UCSD-AML1 (cell line): ENCODE results near the gene KRT6A.
"Not testable (repeated sequence)": the region's sequence is repeated elsewhere in the genome, so short reads cannot be mapped to it uniquely, and the experiment has no call there.

Source experiments
- DNase-seq: peaks from one replicate; lab custom pipeline; 2025; ENCODE audit not compliant: unreplicated experiment; lab: John Stamatoyannopoulos, UW

KRT6A gene

DNA sequence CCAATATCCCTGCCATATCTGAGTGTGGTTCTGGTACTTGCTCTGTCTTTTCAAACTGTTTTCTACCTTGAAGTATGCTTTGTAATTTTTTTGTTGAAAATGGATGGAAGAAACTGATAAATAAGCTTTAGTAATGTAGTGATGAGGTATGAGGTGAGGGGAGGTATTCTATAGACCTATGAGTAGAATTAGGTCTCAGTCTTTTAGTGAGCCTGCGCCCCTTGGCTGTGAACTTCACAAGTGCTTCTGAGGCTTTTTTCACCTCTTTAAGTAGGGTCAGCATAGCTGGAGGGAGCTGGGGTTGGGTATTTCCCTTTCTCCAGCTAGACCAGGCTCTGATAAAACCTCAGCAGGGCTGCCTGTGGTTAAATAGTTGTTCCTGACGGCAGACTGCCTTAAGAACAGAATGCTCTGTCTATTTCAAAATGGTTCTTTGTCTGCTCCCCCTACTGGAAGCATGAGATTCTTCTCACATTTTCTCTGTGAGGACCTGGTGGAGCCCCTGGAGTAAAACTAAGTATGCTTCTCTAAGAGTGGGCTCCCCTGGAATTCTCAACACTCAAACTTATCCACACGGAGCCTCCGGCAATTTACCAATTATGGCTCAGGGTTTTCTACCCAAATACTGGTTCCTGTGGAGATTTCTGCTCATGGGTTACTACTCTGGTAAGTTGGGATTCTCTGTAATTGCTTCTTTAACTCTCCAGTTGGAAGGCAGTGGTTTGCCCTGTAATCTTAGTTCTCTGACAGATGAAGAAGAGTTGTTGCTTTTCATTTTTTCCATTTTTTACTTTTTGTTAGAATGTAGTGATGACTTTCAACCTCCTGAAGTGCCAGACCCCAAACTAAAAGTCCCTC is 14.0 kb upstream of the KRT6A start:
- peak; percentile 33 for DNase-seq

DNA sequence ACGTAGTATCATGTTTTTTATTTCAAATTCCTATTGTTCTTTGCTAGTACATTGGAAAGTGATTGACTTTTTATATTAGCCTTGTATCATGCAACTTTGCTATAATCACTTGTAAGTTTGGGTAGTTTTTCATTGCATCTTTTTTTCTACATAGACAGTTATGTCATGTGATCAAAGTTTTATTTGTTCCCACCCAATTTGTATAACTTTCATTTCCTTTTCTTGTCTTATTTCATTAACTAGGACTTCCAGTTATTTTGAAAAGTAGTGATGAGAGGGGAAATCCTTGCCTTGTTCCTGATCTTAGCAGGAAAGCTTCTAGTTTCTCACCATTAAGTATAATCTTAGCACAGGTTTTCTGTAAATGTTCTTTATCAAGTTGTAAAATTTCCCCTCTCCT is 9.8 kb upstream of the KRT6A start:
- DNase-seq: no peak

DNA sequence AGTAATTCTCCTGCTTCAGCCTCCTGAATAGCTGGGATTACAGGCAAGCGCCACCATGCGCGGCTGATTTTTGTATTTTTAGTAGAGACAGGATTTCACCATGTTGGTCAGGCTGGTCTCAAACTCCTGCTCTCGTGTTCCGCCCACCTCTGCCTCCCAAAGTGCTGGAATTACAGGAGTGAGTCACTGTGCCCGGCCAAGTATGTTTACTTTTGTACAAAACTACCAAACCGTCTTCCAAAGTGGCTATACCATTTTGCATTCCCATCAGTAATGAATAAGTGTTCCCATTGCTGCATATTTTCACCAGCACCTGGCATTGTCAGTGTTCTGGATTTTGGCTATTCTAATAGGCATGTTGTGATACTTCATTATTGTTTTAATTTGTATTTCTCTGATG is 8.4 kb upstream of the KRT6A start:
- DNase-seq: no peak

DNA sequence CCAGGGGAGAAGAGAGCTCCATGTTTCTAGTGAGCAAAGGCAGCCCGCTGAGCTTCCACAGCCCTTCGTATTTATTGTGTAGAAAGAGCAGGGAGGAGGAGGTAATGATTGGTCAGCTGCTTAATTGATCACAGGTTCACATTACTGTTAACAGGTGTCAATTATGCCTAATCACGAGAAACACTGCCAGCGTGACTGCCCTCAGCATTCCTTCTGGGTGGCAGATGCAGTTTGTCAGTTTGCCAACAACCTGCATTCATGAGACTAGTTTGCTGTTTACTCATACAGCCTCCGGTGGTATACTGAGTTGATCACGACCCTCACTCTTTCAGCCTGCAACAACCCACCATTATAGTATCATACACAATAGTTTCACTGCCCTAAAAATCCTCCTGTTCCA is 7.5 kb upstream of the KRT6A start:
- DNase-seq: not testable (repeated sequence)

DNA sequence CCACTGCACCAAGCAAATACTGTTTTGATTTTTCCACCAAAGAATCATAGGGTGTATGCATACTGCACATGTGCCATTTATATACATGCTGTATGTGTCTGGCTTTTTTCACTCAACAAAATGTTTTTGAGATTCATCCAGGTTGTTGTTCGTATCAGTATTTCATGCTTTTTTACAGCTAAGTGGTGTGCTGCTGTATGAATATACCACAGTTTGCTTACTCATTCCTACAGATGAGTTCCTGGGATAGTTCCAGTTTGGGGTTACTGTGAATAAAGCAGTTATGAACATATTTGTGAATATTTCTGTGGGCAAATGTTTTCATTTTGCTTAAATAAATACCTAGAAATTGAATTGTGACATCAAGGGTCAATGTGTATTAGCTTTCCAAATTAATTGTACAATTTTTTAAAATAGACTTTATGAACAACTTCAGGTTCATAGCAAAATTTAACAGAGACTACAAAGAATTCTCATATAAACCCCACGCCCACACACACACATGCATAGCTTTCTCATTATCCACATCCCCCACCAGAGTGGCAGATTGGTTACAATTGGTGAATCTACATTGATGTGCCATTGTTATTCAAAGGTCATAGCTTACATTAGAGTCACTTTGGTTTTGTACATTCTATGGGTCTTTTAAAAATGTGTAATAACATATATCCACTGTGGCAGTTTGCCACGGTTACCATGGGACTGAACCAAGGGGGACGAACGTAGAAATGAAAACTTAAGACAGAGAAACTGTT is 6.9 kb upstream of the KRT6A start:
- no peak for DNase-seq

DNA sequence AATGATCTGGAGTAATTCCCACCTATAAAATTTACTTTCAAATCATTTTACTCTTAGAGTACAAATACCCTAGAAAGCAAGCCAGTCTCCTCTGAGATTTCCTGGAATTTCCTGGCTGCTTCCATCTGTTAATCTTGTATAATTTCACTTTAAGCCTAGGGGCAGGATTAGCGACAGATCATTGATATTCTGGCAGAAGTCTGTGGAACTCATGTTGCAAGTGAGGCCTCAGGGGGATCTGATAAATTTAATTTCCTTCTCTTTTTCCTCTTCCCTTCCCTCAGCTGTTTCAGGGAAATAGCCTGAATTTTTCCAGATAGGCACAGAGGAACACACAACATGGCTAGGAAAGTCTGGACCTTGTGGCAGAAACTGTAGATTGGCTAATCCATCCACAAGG is 5.9 kb upstream of the KRT6A start:
- no peak for DNase-seq

DNA sequence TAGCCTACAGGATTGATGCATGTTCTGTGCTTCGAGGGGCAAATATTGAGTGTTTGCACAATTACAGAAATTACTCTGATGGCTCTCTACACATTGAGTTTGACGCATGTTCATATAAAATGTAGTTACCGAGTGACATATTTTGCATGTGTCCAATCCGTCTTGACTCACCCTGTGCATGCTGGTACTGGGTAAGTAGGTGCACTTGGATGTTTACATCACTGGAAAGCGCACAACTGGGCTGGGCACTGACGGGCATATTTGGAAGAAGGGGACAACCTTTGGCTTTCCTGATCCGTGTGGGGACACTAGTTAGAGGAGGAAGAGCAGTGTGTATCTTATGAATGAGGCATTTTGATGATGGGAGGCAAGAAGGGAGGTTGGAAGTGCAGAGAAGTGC is 4.9 kb upstream of the KRT6A start:
- no peak for DNase-seq

DNA sequence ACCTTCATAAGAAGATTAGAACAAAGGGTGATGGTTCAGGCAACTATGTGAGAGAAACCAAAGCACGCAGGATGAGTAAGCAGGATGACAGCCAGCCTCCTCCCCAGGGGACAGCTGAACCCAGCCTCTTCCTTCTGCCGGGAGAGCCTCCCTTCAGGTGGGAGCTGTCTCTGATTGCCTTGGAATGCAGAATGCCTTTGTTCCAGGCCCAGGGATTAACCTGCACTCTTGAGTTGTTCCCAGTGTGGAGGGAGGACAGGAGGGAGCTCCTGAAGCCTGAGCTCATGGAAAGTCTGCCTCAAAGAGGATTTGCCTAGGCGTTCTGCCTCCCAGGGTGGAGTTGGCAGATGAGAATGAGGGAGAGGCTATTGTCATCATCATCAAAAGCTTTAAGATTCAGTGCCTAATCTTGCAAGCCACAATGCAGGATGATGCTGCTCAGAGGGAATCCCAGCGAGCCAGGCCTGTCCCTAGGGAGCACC is 3.6 kb upstream of the KRT6A start:
- DNase-seq: no peak

DNA sequence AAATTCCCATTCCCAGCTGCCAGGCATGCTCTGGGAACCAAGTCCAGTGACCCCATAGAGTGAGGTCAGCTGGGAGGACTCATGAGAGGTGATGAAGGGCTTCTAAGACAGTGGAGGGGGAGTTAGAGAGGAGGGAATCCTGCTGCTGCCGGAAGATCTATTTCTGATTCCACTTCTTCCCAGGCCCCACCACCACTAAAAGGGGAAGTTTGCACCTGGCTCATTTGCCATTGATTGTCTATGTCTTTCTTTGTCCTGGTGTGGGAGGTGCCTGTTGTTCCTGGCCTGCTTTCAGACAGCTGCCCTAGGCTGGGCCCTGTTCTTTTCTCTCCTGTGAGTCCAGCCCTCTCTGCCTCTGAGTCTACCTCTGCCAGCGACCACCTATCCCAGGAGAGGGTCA is 3.0 kb upstream of the KRT6A start:
- DNase-seq: no peak

DNA sequence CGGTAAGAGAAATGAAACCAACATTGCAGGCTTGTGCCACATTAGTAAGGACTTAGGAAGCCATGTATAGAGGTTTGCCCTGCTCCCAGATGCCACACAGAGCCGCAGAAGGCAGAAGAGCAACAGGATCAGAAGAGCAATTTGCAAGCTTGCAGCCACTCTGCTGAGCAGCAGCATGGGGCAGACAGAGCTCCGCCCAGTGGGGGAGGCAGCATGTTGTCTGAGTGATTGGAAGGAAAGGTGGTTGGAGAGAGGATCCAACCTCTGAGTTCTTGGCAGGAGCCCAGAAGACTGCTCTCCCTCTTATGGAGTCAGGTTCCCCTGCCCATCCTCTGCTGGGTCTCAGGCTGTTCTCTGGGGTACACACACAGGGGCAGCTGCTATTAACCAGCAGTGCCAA is 2.3 kb upstream of the KRT6A start:
- no peak for DNase-seq

DNA sequence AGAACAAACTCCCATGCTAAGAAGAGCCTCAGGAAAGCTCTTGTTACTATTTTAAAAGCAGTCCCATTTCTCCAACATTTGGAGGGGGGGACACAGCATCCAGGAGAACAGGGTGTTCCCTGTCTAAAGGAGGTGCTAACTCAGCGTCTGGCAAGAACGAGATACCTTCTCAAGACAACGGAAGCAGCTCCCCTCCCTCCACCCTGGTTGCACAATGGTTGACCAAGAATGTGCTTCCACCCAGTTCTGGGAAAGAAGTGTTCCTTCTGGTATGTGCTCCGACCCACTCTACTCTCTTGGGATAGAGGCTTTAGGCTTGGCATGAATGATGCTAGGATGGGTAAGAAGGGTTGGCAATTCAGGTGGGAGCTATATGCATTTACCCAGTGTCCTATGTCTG is 1.5 kb upstream of the KRT6A start:
- DNase-seq: no peak

DNA sequence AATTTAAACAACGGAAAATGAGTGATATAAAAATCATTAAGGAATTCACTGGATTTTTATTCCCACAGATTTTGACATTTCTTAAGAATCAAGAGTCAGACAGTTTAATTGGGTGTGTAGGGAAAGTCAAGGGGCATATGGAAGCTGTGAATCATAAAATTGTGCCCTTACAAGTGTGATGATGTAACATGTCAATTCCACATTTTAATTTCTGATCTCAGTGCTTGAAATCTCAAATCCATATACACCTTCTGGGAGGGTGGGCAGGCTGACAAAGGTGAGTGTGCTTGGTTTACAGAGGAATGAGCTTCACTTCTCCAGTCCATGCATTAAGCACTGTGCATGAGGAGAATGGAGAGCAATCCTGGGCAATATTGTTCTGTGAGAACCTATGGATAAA is 1.0 kb upstream of the KRT6A start:
- no peak for DNase-seq

DNA sequence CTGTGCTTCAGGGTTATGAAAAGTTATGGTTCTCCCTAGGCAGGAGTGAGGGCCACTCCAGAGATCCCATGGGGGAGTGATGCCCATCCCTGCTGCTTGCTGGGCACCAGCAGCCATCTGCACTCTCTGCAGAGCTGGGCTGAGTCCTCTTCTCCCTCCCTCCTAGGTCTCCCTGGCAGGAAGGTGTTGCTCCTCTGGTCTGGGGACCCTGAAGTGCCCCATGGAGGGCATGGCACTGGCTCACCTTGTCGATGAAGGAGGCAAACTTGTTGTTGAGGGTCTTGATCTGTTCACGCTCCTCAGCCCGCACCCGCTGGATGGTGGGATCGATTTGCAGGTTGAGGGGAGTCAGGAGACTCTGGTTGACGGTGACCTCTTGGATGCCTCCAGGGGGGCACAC is 652 bp downstream of the KRT6A start:
- DNase-seq: not testable (repeated sequence)

DNA sequence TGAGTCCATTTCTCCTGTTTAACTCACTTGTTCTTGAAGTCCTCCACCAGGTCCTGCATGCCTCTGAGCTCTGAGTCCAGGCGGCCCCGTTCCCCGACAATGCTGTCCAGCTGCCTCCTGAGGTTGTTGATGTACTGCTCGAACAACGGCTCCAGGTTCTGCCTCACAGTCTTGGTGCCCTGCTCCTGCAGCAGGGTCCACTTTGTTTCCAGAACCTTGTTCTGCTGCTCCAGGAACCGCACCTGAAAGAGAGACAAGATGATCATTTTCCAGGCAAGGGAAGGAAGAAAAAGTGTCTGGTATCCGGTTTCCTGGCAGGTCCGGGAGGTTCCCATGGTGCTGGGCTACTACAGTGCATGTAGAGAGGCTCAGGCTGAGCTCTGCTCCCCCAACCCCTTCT is 1.6 kb downstream of the KRT6A start:
- DNase-seq: not testable (repeated sequence)

DNA sequence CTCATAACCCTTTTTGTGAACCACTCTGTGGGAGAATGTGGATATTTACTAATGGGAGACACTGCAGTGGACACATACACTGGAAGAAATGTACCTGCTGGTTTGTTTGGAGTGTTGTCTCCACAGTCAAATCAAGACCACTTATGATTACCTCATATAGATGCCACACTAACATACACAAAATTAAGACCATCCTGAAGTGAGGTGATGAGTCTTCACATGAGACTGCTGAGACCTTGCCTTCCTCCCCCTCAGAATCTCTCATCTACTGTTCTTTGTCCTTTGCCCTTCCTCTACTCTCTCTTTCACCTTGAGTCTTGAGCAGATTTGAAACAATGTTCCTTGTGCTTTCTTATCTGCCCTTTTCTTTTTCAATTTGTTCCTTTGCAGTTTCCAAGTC is 4.3 kb downstream of the KRT6A start:
- no peak for DNase-seq

DNA sequence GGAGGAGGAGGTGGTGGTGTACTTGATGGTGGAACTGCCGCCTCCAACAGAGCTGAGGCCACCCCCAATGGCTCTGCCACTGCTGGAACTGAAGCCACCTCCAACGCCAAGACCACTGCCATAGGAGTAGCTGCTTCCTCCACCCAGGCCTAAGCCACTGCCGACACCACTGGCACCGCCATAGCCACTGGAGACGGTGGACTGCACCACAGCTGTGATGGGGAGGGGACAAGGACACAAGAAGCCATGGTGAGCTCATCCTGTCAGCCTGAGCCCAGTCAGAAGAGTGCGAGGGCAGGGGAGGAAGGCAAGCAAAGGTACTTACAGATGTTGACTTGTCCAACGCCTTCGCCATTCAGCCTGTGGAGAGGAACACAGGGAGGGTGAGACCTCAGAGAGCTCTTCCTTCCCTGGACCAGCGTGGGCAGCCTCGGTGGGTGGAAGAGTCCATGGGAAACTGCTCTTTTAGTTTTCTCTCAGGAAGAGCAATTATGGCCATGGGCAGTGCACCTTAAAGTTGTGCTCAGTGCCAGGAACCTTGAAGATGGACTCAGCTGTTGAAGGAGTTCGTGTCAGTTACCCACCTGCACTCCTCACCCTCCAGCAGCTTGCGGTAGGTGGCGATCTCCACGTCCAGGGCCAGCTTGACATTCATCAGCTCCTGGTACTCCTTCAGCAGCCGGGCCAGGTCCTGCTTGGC is 5.2 kb downstream of the KRT6A start:
- not testable (repeated sequence) for DNase-seq

DNA sequence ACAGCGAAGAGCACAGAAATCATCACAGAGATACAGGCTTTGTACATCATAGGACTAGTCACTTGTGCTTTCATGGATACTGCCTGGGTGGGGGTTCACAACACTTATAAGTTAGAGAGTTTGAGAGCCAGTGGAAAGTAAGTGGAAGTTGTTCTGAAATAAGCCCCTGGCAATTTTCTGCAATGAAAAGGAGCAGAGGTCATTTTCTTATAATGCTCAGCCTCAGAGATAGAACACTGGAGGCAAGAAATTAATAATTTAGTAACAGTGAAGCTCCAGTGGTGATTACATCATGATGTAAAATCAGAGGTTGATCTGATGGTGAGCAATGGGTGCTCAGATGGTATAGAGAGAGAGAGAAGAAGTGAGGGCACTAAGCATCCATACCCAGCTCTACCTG is 5.8 kb downstream of the KRT6A start:
- no peak for DNase-seq

DNA sequence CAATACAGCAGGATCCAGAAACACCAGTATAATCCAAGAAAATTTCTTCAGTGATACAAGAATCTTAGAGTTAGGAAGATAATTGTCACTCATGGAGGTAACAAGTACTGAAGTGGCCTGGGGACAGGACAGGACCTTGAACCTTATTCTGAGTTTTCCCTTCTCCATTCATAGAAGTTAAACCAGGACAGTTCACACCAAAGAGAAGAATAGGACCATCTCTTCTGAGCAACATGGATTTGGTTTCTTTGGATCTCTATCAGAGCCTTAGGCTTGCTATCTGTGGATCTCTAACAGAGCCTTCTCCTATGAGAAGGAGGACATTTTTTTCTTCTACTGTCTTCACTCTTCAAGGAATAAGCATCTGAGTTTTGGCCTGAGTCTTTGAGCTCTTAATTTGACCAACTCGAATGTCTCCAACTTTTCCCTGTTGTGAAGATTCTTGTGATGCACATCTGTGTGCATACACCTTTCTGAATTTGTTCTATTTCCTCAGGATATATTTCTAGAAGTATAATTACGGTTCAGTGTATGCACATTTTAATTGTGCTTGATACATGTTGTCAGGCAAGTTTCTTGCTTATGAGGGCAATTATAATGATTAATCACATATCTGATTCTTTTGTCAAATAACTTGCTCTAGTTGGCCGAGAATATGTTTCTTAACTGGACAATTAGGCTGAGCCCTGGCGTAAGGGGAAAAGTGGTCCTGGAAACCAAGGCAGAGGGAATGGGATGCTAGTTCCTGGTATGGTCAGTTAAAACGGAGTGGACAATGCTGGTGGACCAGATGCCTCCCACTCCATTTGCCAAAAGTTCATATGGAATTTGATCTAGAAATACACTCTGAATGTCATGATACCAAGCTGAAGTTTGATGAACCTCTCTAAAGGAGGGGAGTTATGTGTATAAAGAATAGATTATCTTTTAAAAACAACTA is 6.6 kb downstream of the KRT6A start:
- DNase-seq: no peak

DNA sequence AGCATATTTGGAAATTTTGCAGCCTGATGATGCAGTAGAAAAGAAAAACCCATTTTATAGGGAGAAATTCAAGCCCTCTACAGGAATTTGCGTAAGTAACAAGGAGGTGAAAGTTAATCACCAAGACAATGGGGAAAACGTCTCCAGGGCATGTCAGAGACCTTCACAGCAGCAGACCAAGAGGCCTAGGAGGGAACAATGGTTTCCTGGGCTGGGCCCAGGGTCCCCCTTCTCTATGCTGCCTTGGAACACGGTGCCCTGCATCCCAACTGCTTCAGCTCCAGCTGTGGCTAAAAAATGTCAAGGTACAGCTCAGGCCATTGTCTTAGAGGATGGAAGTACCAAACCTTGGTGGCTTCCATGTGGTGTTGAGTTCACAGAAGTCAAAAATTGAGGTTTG is 13.0 kb downstream of the KRT6A start:
- no peak for DNase-seq

DNA sequence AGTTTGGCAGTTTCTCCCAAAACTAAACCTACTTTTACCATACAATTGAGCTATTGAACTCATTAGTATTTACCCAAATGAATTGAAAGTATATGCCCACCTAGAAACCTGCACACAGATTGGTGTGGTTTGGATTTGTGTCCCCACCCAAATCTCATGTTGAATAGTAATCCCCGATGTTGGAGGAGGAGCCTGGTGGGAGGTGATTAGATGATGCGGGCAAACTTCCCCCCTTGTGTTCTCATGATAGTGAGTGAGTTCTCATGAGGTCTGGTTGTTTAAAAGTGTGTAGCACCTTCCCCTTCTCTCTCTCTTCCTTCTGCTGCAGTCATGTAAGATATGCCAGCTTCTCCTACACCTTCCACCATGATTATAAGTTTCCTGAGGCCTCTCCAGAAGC is 15.4 kb downstream of the KRT6A start:
- DNase-seq: no peak

DNA sequence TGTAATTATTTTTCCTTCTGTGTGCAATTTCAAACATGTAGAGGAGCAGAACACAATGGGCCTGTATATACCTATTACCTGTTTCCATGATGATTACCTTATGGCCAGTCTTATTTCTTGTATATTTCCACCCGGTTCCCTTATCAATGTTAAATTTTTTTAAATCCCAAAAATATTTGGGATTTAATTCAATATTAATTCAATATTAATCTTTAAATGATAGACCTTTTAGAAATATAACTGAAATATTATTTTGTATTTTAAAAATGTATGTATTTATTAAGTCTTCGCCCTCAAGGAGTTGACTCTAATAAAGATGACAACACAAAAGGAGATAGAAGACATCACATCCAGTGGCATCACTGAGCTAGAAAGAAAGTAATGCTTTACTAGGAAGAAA is 18.8 kb downstream of the KRT6A start:
- no peak for DNase-seq
